ENCODE results near the gene ARHGAP24.
A peak's percentile ranks its signal among the peaks of the same experiment; 100 is the strongest.

The ARHGAP24 gene

DNA sequence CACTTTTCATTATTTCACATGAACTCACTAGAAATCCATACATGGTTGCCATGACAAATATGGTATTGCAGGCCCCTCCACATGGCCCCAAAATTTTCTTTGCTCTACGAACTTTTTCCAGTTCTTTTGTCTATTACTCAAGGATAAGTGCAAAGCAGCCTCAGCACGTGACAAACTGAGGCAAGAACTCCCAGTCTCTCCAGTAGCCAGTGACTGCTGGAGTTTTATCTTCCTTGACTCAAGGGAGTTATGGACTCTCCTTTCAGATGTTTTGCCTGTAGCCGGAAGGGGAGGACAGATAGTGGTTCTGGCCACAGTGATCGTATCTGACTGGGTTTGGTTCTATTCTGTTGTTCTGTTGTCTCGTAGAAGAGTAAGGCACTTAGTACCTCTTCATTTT is 105.5 kb downstream of the ARHGAP24 start:
- no peak for DNase-seq (ENCODE audit: low read depth)

GRCh38 chr4:85587952-85588351 is 113.0 kb downstream of the ARHGAP24 start:
- DNase-seq (ENCODE audit: low read depth), result no peak

GRCh38 chr4:85591406-85592098 is 116.6 kb downstream of the ARHGAP24 start:
- peak; percentile 34 for DNase-seq (ENCODE audit: low read depth)

DNA sequence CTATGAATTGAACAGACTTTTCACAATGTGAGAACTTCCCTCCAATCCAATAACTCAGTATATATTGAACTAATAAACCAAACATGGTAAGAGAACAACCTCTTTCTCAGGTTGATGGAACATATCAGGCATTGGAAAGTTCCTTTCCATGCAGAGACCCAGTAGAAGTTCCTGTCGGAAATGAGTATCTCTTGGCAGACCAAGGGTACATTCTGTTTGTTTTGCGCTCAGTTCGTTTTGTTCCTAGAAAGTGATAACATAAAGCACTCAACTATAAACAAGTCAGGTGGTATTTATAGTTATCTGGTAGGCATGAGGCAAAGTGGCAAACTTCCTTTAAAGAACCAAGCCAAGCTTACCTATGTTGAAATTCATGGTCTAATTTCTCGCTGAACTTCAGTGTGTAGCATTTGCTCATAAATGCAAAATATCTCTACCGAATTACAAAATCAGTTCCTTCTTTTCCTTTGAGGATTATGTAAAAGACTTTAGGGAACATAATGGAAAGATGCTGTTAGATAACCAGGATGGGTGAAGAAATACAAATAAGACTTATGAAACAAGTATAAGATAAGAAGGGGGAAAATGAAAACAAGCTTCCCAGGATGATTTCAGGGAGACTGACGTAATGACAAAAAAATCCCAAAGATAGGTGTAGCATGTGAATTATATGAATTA is 120.3 kb downstream of the ARHGAP24 start:
- peak; percentile 94 for DNase-seq (ENCODE audit: low read depth)

DNA sequence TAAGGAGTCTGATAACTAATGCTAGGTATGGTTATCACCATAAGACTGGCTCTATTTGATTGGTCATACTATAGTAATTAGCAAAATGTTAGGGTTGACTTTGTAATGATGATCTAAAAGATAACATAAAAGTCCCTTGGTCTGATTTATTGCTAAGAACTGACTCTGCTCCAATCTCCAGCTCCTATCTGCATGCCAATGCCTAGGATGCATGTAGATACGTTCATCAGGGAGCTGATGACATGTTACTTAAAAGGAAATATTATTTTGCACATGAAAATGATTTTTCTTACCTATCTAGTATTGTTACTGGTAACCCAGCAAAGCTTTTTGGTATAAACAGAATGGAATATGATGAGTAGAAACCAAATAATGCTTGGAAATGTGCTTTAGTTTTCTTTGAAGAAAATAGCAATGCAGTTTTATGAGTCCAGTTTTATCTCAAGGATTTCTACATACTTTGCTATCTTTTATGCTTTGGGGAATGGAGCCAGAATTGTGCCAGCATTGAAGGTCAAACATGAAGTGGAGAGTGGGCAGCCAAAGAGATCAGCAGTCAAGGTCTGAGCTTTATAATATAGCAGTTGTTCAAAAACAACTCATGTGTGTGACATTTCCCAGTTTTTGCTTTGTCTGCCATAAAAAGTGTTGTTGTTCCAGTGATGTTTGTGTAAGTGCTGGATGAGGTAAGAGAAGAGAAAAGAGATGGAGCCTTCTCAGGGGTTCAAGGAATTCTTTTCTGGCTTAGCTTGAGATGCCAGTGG is 121.0 kb downstream of the ARHGAP24 start:
- peak; percentile 84 for DNase-seq (ENCODE audit: low read depth)

DNA sequence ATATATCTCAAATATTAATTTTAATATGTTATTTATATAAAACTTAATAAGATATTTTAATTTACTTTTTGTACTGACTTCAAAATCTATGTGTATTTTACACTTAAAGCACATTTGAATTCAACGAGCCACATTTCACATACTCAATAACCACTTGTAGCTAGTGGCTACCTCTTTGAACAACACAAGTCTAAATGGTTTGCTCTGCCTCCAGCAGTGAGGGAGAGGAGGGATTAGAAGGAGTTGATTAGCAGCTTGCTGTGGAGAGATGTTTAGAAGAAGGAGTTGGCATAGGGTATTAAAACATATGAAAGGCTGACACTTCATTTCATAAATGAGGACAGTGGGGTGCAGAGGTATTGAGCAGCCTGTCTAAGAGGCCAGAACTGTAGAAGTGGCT is 124.0 kb downstream of the ARHGAP24 start:
- no peak for DNase-seq (ENCODE audit: low read depth)

DNA sequence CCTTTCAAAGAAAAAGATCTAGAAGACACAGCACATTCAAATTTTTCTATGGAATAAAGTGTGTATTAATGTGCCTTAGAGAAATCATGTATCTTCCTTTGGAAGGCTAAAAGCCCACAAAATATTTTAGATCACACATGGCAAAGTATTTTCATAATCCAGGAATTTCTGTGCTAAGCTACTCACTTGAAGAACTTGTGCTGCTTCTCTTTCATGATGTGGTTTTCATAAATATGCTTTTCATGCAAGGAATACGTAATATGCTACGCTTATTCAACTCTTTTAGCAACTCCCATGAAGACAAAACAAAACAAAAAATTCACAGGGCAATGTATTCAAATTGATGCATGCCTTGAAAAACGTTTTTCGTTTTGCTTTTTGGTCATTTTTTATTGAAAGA is 125.6 kb downstream of the ARHGAP24 start:
- peak; percentile 64 for DNase-seq (ENCODE audit: low read depth)

DNA sequence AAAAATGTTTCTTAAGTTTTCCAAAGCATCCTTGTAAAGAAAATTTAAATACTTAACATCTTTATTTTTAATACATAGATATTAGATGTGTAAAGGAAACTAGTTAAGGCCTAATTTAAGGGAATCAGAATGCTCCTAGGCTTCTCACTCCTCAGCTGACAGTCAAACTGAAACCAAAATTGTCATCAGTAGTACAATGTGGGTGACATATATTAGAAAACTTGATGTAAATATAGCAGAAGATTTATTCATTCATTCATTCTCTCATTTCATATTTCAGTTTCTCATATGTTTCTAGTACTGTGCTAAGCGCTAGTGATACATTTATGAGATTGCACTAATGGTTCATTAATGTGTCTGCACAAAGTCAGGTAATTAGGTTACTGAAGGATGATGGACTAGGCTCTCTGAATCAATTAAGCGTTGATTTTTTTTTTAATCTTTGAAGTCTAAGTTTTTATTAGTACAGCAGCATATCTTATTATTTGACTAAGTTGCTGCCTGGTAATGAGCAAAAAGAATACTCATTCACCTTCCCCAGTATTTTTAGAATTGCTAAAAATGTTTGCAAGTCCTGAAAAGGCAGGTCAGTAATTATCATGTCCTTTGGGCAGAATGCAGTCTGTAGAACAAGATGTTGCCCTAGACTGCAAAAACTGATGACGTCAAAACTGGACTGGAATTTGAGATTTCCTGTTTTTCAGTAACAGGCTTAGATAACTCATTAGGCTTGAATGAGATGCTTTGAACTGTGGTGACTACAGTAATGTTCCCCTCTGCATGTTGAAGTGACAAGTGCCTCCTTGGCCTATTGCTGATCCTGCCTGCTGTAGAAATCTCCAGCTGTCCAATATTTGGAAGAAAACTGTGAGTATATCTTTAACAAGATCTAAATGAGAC is 128.7 kb downstream of the ARHGAP24 start:
- peak; percentile 86 for DNase-seq (ENCODE audit: low read depth)

DNA sequence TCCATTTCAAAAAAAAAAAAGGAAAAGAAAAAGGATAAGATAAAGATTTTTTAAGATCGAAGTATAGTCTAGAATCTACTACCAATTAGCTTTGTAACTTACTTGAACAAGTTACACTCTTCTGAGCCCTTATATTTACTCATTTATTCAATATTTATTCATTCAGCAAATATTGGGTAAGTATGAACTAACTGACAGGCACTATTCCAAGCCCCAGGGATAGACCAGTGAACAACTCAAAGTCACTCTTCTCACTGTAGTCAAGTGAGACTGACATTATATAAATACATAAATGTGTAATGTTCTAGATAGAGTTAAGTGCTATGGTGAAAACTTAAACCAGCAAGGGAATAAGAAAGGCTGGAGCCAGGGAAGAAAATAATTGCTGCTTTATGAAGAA is 131.6 kb downstream of the ARHGAP24 start:
- no peak for DNase-seq (ENCODE audit: low read depth)

GRCh38 chr4:85607624-85608023 is 132.7 kb downstream of the ARHGAP24 start:
- no peak for DNase-seq (ENCODE audit: low read depth)

GRCh38 chr4:85610450-85610849 is 135.5 kb downstream of the ARHGAP24 start:
- DNase-seq (ENCODE audit: low read depth), result no peak

DNA sequence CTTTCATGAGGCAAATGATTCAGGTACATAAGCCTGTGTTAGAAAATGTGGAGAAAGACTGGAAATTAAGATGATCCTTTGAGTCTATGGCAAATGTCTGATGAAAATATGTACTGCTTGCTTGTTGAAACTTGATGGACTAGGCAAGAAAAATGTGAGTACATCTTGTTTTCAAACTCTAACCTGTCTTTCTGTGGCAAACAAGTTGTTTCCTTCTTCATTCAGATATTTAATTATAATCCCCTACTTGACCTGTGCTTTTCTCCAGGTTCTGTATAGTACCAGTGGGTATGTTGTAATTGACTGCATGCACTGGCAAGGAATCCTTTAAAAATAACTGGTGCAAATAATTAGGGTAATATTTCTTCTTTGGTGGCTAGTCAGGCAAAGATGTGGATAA is 136.7 kb downstream of the ARHGAP24 start:
- peak; percentile 26 for DNase-seq (ENCODE audit: low read depth)

DNA sequence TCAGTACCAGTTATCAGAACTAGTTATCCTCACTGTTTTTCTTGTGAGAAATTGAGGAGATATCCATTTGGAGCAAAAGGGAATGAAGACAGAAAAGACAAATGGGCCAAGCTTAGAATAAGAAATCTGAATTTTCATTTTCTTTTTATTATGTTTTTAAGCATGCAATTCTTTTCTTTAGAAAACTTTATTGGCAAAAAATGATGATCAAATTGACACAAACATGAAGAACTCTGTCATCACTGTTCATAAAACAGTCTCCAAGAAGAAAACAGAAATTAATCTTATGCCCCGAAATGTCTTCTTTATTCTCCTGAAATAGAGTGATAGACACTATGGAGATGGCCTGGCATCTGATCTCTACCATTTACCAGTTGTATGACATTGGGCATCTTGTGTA is 139.0 kb downstream of the ARHGAP24 start:
- no peak for DNase-seq (ENCODE audit: low read depth)

- no peak for DNase-seq (ENCODE audit: low read depth)
Measured at GRCh38 chr4:85615952-85616351, 141.0 kb downstream of the ARHGAP24 start.

GRCh38 chr4:85617202-85617601 is 142.3 kb downstream of the ARHGAP24 start:
- no peak for DNase-seq (ENCODE audit: low read depth)

DNA sequence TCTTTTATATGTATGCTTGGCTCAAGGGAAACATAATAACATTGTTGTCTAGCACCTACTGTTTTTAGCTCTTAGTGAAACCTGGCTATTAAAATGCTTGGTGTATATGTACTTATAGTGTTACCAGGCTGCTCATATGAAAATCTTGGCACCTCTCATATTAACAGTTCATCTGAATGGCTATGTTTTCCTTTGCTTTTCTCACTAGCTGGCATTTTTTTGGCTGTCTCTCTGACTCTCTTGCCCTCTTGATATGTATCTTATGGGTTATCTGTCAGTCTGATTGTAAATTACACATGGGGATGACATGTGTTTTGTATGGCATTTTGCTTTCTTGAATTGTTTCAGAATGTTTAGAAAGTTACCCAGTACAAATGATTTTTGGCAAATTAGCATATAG is 158.0 kb downstream of the ARHGAP24 start:
- DNase-seq (ENCODE audit: low read depth), result no peak

GRCh38 chr4:85637778-85638177 is 162.8 kb downstream of the ARHGAP24 start:
- peak; percentile 71 for DNase-seq (ENCODE audit: low read depth)

- DNase-seq (ENCODE audit: low read depth), result no peak
Measured at GRCh38 chr4:85639946-85640345, 165.0 kb downstream of the ARHGAP24 start.

GRCh38 chr4:85642356-85643100 is 167.6 kb downstream of the ARHGAP24 start:
- no peak for DNase-seq (ENCODE audit: low read depth)

DNA sequence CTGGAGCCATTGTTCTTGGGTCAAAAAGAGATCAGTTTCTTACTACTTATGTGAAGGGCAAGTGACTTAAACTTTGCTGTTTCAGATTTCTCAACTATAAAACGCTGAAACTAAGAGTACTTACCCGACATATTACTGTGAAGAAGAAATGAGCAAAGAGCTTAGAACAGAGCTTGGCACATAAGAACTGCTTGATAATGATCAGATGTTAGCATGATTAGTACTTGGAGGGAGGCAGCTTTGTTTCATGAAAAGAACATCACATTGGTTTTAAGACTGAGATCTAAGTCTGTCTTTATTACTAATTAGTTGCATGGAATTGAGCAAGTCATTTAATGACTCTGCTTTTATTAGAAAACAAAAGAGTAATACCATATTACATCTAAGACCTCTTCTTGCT is 169.1 kb downstream of the ARHGAP24 start:
- peak; percentile 3 for DNase-seq (ENCODE audit: low read depth)

DNA sequence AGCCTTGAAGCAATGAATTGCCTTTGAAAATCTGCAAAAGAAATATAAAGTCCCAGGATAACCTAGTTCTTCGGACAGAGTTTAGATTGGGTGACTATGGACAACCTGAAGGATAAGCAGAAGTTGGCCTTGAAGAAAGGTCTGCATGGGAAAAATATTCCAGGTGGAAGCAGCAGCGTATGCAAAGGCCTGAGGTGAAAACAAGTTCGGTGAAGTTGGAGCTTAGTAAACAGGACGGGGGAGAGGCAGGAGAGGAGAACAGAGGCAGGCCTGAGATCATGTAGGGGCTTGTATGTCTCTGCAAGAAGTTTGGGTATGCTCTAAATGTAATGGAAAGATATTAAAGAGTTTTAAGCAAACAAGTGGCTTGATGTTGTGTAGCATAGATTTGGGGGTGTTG is 176.0 kb downstream of the ARHGAP24 start:
- DNase-seq (ENCODE audit: low read depth), result no peak

Measured in amniotic epithelial cell (primary cell).